H4 (cell line): ENCODE results near the gene DGKD. TPM values are rescaled to one million over a fixed set of nuclear protein-coding genes. Genes with fewer than 3 reads are reported as not detected.

Source experiments
- DNase-seq: peaks from one replicate; pipeline ENCODE4 v3.0.0-alpha.2; 2015; ENCODE audit warnings: low spot score
- total RNA-seq: library from RNA; depleted of rRNA; stranded (reverse); fragments of >200 nt; shearing (Covaris generic); gene quantifications from 2 replicates; pipeline ENCODE4 v1.2.3, GENCODE V29; 2014; rRNA removed

DGKD gene
- total RNA-seq, 1 experiment from 2014 or later: 34.3 TPM

- no peak for DNase-seq
Observed at GRCh38 chr2:233498126-233498525, 143.8 kb downstream of the DGKD start.

GRCh38 chr2:233499928-233500327 lies 145.6 kb downstream of the DGKD start:
- no peak for DNase-seq

- DNase-seq: no peak
Observed at GRCh38 chr2:233501198-233502076, 147.1 kb downstream of the DGKD start.

GRCh38 chr2:233503481-233503880 lies 149.2 kb downstream of the DGKD start:
- no peak for DNase-seq

- no peak for DNase-seq
Observed at GRCh38 chr2:233503947-233504637, 149.8 kb downstream of the DGKD start.

GRCh38 chr2:233513953-233514655 lies 159.8 kb downstream of the DGKD start:
- DNase-seq: no peak

GRCh38 chr2:233519787-233520611 lies 165.7 kb downstream of the DGKD start:
- DNase-seq: no peak

Other genes with a start within 250 kb of the DGKD start
- 26.6 and 30.6 TPM in 2 replicates for gene ATG16L1, start 102.8 kb upstream of the DGKD start, total RNA-seq
- not detected in 2 replicates for gene SAG, start 46.7 kb upstream of the DGKD start, total RNA-seq
- gene USP40, start 212.3 kb downstream of the DGKD start, total RNA-seq: 12.2 and 20.6 TPM in 2 replicates